ENCODE results near the gene TREH. TPM values are rescaled to one million over a fixed set of nuclear protein-coding genes. Genes with fewer than 3 reads are reported as not detected.
"Not testable (repeated sequence)": the region's sequence is repeated elsewhere in the genome, so short reads cannot be mapped to it uniquely, and the experiment has no call there.

Gene TREH
- total and polyA plus RNA-seq, 7 donors = 0.46 to 1.4 (median 1.2) TPM; not detected in 4

DNA sequence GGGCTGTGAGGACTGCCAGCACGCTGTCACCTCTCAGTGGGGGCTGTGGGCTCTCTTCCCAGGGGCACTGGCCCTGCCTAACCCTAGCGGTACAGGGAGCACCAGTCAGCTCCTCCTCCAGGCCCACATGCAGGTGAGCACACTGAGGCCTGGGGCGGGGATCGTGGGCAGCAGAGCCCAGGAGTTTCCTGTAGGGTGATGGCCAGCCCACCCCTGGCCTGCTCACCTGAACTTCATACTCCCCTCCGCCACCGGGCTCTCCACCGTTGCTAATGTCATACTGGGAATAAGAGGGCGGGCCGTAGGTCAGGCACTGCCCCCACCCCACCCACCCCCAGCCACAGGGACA is 10.0 kb upstream of the TREH start:
- H3K36me3 ChIP-seq = no peaks in the 10 kb centered on the region
- intact Hi-C loops (cut with DNase I) = loop anchor here (1.0 kb wide), 1 partner anchor 267 kb away; the partner anchor contains the start of gene UPK2
- peaks cover 0 to 19% (median 17%) of the 10 kb centered on the region in 4 donors for H3K4me1 ChIP-seq
- H3K27me3 ChIP-seq = no peaks in the 10 kb centered on the region
- no peak for DNase-seq
- TF ChIP-seq, protein P1, sequence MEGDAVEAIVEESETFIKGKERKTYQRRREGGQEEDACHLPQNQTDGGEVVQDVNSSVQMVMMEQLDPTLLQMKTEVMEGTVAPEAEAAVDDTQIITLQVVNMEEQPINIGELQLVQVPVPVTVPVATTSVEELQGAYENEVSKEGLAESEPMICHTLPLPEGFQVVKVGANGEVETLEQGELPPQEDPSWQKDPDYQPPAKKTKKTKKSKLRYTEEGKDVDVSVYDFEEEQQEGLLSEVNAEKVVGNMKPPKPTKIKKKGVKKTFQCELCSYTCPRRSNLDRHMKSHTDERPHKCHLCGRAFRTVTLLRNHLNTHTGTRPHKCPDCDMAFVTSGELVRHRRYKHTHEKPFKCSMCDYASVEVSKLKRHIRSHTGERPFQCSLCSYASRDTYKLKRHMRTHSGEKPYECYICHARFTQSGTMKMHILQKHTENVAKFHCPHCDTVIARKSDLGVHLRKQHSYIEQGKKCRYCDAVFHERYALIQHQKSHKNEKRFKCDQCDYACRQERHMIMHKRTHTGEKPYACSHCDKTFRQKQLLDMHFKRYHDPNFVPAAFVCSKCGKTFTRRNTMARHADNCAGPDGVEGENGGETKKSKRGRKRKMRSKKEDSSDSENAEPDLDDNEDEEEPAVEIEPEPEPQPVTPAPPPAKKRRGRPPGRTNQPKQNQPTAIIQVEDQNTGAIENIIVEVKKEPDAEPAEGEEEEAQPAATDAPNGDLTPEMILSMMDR (IDR thresholded peaks at IDR 0.05) = no peak
- TF ChIP-seq POLR2A (IDR thresholded peaks at IDR 0.05) (no peak), POLR2AphosphoS5 (IDR thresholded peaks at IDR 0.05) (no peak), EP300 (IDR thresholded peaks at IDR 0.05) (no peak)
- H3K27ac ChIP-seq = peak overlapping the region; percentile 73 to 82 (median 76)
- H3K9me3 ChIP-seq = no peaks in the 10 kb centered on the region
- WGBS, 2 donors = 13 to 20% methylated on average over 9 of the region's 9 CpGs
- peak overlapping the region in 3 of 4 donors; percentile 42 to 50 (median 49) for H3K4me3 ChIP-seq

DNA sequence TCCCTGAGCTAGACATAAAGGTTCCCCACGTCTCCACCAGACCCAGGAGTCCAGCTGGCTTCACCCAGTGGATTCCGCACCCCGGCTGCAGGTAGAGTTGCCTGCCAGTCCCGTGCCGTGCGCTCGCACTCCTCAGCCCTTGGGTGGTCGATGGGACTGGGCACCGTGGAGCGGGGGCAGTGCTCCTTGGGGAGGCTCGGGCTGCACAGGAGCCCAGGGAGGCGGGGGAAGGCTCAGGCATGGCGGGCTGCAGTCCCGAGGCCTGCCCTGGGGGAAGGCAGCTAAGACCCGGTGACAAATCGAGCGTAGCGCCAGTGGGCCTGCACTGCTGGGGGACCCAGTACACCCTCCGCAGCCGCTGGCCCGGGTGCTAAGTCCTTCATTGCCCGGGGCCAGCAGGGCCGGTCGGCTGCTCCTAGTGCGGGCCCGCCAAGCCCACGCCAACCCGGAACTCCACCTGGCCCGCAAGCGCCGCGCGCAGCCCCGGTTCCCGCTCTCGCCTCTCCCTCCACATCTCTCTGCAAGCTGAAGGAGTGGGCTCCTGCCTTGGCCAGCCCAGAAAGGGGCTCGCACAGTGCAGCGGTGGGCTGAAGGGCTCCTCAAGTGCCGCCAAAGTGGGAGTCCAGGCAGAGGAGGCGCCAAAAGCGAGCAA is 9.5 kb upstream of the TREH start:
- 92 to 94% methylated on average over 41 of the region's 41 CpGs for WGBS, 2 donors
- peak overlapping the region in 2 of 4 donors; percentile 42 to 49 for H3K4me3 ChIP-seq
- peak overlapping the region in 3 of 4 donors; percentile 73 to 82 (median 74) for H3K27ac ChIP-seq
- H3K4me1 ChIP-seq = peaks cover 0 to 19% (median 17%) of the 10 kb centered on the region in 4 donors
- no peaks in the 10 kb centered on the region for H3K9me3 ChIP-seq
- no peak for DNase-seq
- TF ChIP-seq EP300 (IDR thresholded peaks at IDR 0.05) (no peak), POLR2A (IDR thresholded peaks at IDR 0.05) (no peak), POLR2AphosphoS5 (IDR thresholded peaks at IDR 0.05) (no peak)
- TF ChIP-seq, protein P1 (IDR thresholded peaks at IDR 0.05) = no peak
- H3K36me3 ChIP-seq = no peaks in the 10 kb centered on the region
- H3K27me3 ChIP-seq = no peaks in the 10 kb centered on the region
- intact Hi-C loops (cut with DNase I) = loop anchor here (1.0 kb wide), 1 partner anchor 267 kb away; the partner anchor contains the start of gene UPK2

DNA sequence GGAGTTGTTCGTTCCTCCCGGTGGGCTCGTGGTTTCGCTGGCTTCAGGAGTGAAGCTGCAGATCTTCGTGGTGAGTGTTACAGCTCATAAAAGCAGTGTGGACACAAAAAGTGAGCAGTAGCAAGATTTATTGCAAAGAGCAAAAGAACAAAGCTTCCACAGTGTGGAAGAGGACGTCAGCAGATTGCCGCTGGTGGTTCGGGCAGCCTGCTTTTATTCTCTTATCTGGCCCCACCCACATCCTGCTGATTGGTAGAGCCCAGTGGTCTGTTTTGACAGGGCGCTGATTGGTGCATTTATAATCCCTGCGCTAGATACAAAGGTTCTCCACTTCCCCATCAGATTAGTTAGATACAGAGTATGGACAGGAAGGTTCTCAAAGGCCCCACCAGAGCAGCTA is 8.9 kb upstream of the TREH start:
- H3K4me3 ChIP-seq; H3K27ac ChIP-seq; DNase-seq; intact Hi-C loops (cut with DNase I); H3K36me3 ChIP-seq; H3K27me3 ChIP-seq; H3K9me3 ChIP-seq: not testable (repeated sequence)
- WGBS, 2 donors = 64 to 65% methylated on average over 10 of the region's 10 CpGs
- H3K4me1 ChIP-seq = peaks cover 0 to 19% (median 17%) of the 10 kb centered on the region in 4 donors

DNA sequence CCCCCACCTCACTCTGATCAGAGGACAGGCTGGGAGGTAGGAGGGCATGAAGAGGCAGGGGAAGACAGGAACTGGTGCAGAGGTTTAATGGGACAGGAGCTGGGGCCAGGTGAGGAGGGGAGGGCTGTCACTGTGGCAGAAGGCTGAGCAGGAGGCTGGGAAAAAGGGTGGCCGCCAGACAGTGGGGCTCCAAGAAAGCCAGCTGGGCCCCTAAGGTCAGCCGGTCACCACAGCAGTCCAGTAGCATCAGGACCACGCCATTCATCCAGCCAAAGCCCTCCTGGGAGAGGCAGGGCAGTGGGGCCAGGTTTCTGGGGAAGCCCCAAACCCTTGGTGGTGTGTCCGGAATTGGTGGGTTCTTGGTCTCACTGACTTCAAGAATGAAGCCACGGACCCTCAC is 8.5 kb upstream of the TREH start:
- H3K36me3 ChIP-seq = no peaks in the 10 kb centered on the region
- H3K9me3 ChIP-seq = no peaks in the 10 kb centered on the region
- 88 to 94% methylated on average over 5 of the region's 5 CpGs for WGBS, 2 donors
- no peak overlapping the region for H3K4me3 ChIP-seq
- peaks cover 0 to 19% (median 17%) of the 10 kb centered on the region in 4 donors for H3K4me1 ChIP-seq
- no peak overlapping the region for H3K27ac ChIP-seq
- DNase-seq = no peak
- intact Hi-C loops (cut with DNase I) = no loop called here
- no peaks in the 10 kb centered on the region for H3K27me3 ChIP-seq
- TF ChIP-seq POLR2A (IDR thresholded peaks at IDR 0.05) = no peak
- no peak for TF ChIP-seq EP300 (IDR thresholded peaks at IDR 0.05)
- TF ChIP-seq, protein P1 (IDR thresholded peaks at IDR 0.05) = no peak
- TF ChIP-seq POLR2AphosphoS5 (IDR thresholded peaks at IDR 0.05) = no peak

DNA sequence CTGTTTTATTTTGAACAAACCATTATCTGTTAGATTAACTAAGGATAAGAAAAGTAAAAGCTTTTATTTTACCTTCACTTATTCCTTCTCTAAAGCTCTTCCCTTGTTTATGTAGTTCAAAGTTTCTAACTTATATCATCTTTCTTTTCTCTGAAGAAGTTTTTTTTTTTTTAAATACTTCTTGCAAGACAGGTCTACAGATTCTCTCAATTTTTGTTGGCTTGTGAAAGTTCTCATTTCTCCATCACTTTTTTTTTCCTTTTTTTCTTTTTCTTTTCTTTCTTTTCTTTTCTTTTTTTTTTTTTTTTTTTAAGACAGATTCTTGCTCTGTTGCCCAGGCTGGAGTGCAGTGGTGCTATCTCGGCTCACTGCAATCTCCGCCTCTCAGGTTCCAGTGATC is 4.7 kb upstream of the TREH start:
- DNase-seq = no peak
- Histone ChIP-seq H3K27me3 (no peaks in the 10 kb centered on the region), H3K9me3 (no peaks in the 10 kb centered on the region), H3K4me1 (peaks cover 0 to 2% (median 2%) of the 10 kb centered on the region in 4 donors), H3K4me3 (no peak overlapping the region), H3K27ac (no peak overlapping the region), H3K36me3 (no peaks in the 10 kb centered on the region)
- 85 to 88% methylated on average over 2 of the region's 2 CpGs for WGBS, 2 donors
- TF ChIP-seq POLR2AphosphoS5 (IDR thresholded peaks at IDR 0.05) (no peak), EP300 (IDR thresholded peaks at IDR 0.05) (no peak), POLR2A (IDR thresholded peaks at IDR 0.05) (no peak)
- TF ChIP-seq, protein P1 (IDR thresholded peaks at IDR 0.05) = no peak
- intact Hi-C loops (cut with DNase I) = no loop called here

DNA sequence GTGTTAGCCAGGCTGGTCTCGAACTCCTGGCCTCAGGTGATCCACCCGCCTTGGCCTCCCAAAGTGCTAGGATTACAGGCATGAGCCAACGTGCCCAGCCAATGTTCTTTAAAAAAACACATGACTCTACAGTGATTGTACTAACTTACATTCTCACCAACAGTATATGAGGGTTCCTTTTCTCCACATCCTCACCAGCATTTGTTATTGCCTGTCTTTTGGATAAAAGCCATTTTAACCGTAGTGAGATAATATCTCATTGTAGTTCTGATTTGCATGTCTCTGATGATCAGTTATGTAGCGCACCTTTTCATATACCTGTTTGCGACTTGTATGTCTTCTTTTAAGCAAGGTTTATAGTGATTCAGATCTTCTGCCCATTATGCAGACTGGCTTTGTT is 3.5 kb upstream of the TREH start:
- WGBS, 2 donors = 76 to 81% methylated on average over 6 of the region's 6 CpGs
- H3K4me1 ChIP-seq; H3K36me3 ChIP-seq; H3K9me3 ChIP-seq; DNase-seq; intact Hi-C loops (cut with DNase I); H3K4me3 ChIP-seq; H3K27ac ChIP-seq; H3K27me3 ChIP-seq: not testable (repeated sequence)

All from sigmoid colon (tissue), 7 donors.